NB4 (cell line): ENCODE data around the gene TLR2.

Source experiments
- MAX ChIP-seq: IDR thresholded peaks from 2 replicates; pipeline ENCODE4 v1.6.1; 2011; ENCODE audit warnings: low read depth, low read length
- MYC ChIP-seq: IDR thresholded peaks from 2 replicates; pipeline ENCODE4 v1.6.1; 2011; ENCODE audit warnings: low read depth, low read length
- POLR2A ChIP-seq: IDR thresholded peaks from 2 replicates; pipeline ENCODE4 v1.6.1; 2011; ENCODE audit warnings: mild to moderate bottlenecking; ENCODE audit not compliant: insufficient read length; ENCODE audit errors: extremely low read depth
- TF ChIP-seq, protein P1 (sequence below): IDR thresholded peaks from one replicate; pipeline ENCODE4 v1.5.1; 2012; ENCODE audit warnings: low read depth, low read length

DNA sequence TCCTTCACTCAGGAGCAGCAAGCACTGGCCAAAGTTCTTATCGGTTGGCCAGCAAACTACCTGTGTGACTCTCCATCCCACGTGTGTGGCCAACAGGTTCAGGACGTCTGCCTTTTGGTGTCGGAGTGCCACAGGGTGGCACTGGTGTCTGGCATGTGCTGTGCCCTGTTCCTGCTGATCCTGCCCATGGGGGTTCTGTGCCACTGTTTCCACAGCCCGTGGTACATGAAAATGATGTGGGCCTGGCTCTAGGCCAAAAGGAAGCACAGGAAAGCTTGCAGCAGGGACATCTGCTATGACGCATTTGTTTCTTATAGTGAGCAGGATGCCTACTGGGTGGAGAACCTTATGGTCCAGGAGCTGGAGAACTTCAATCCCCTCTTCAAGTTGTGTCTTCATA is 4.6 kb upstream of the TLR2 start:
- TF ChIP-seq, protein P1, sequence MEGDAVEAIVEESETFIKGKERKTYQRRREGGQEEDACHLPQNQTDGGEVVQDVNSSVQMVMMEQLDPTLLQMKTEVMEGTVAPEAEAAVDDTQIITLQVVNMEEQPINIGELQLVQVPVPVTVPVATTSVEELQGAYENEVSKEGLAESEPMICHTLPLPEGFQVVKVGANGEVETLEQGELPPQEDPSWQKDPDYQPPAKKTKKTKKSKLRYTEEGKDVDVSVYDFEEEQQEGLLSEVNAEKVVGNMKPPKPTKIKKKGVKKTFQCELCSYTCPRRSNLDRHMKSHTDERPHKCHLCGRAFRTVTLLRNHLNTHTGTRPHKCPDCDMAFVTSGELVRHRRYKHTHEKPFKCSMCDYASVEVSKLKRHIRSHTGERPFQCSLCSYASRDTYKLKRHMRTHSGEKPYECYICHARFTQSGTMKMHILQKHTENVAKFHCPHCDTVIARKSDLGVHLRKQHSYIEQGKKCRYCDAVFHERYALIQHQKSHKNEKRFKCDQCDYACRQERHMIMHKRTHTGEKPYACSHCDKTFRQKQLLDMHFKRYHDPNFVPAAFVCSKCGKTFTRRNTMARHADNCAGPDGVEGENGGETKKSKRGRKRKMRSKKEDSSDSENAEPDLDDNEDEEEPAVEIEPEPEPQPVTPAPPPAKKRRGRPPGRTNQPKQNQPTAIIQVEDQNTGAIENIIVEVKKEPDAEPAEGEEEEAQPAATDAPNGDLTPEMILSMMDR = no peak
- TF ChIP-seq POLR2A (no peak), MYC (no peak), MAX (no peak)
